Keratinocyte (primary cell): ENCODE data around the gene PIK3AP1. TPM values are rescaled to one million over a fixed set of nuclear protein-coding genes. Genes with fewer than 3 reads are reported as not detected.

ENCODE experiments used
- DNase-seq: peaks from one replicate; pipeline ENCODE4 v3.0.0-alpha.2; 2011; ENCODE audit warnings: low read depth, missing footprints, low spot score
- FAIRE-seq: peaks from 2 replicates; lab custom pipeline; 2011; peaks lifted over from hg19 to GRCh38; lab: Jason Lieb, UNC
- H2AFZ ChIP-seq: 2 replicates; pipeline ENCODE4 v1.6.0; 2012; ENCODE audit warnings: low read length, control low read depth, inconsistent platforms; ENCODE audit not compliant: control insufficient read depth
- H3K27ac ChIP-seq: 2 replicates; pipeline ENCODE4 v1.5.1; 2011; ENCODE audit warnings: low read length; ENCODE audit not compliant: control insufficient read depth, insufficient read depth
- H3K27me3 ChIP-seq: 3 replicates; pipeline ENCODE4 v1.6.0; 2011; ENCODE audit warnings: low read length; ENCODE audit not compliant: control insufficient read depth, insufficient read depth; ENCODE audit errors: extremely low read depth
- H3K36me3 ChIP-seq, 2 experiments: 2 replicates in 1 of 2; 3 replicates in 1 of 2; pipeline ENCODE4 v1.5.1; 2011; ENCODE audit warnings: low read length in 2 of 2, mild to moderate bottlenecking in 1 of 2; ENCODE audit not compliant: control insufficient read depth in 2 of 2, insufficient read depth in 2 of 2; ENCODE audit errors: extremely low read depth in 1 of 2
- H3K4me1 ChIP-seq: 3 replicates; pipeline ENCODE4 v1.5.1; 2011; ENCODE audit warnings: low read length; ENCODE audit not compliant: control insufficient read depth, insufficient read depth; ENCODE audit errors: extremely low read depth
- H3K4me2 ChIP-seq: 3 replicates; pipeline ENCODE4 v1.6.0; 2011; ENCODE audit warnings: low read depth, low read length; ENCODE audit not compliant: control insufficient read depth, insufficient read depth; ENCODE audit errors: extremely low read depth
- H3K4me3 ChIP-seq, 3 experiments: fragments of 200-600 bp in 1 of 3; sonication (generic) in 1 of 3; 2 replicates in 2 of 3; 3 replicates in 1 of 3; pipeline ENCODE4 v1.5.1; 2011 to 2016; ENCODE audit warnings: low read length in 3 of 3, mild to moderate bottlenecking in 3 of 3, control low read depth in 2 of 3, inconsistent platforms in 1 of 3, low read depth in 1 of 3, mixed read lengths in 1 of 3, mixed run types in 1 of 3, moderate library complexity in 1 of 3; ENCODE audit not compliant: control insufficient read depth in 2 of 3, insufficient read depth in 2 of 3; ENCODE audit errors: extremely low read depth in 1 of 3
- H3K79me2 ChIP-seq: 2 replicates; pipeline ENCODE4 v1.6.0; 2012; ENCODE audit warnings: low read length; ENCODE audit not compliant: control insufficient read depth, insufficient read depth
- H3K9ac ChIP-seq: 3 replicates; pipeline ENCODE4 v1.6.0; 2011; ENCODE audit warnings: low read length; ENCODE audit not compliant: control insufficient read depth, insufficient read depth; ENCODE audit errors: extremely low read depth
- H3K9me1 ChIP-seq: 3 replicates; pipeline ENCODE4 v1.6.0; 2011; ENCODE audit warnings: low read length; ENCODE audit not compliant: control insufficient read depth, insufficient read depth; ENCODE audit errors: extremely low read depth
- H3K9me3 ChIP-seq: 2 replicates; pipeline ENCODE4 v1.5.1; 2012; ENCODE audit warnings: low read depth, low read length; ENCODE audit not compliant: control insufficient read depth
- H4K20me1 ChIP-seq: 3 replicates; pipeline ENCODE4 v1.6.0; 2011; ENCODE audit warnings: low read length; ENCODE audit not compliant: control insufficient read depth, insufficient read depth; ENCODE audit errors: extremely low read depth
- CTCF ChIP-seq, 3 experiments: IDR thresholded peaks in 1 of 3; conservative IDR thresholded peaks in 1 of 3; optimal IDR thresholded peaks in 1 of 3; 2 replicates in 2 of 3; 3 replicates in 1 of 3; pipeline versions ENCODE3 to v1.5.1; 2011; ENCODE audit warnings: low read length in 3 of 3, mild to moderate bottlenecking in 3 of 3, moderate library complexity in 2 of 3, control low read depth in 1 of 3, inconsistent platforms in 1 of 3; ENCODE audit not compliant: insufficient read depth in 2 of 3; ENCODE audit errors: extremely low read depth in 1 of 3
- EZH2 ChIP-seq: IDR thresholded peaks from one replicate; pipeline ENCODE4 v1.6.1; 2012; ENCODE audit warnings: inconsistent platforms, mild to moderate bottlenecking, low read length, moderate library complexity
- dilution Hi-C: fragments of 300-500 bp; cut with MboI; formaldehyde crosslinking; loops from one replicate; pipeline ENCODE4 v1.7.0; 2020; ENCODE audit warnings: low sequenced_read_pairs; ENCODE audit not compliant: extremely low pct_ligation_motif_present
- polyA plus RNA-seq, 5 experiments: library from polyadenylated mRNA; depleted of rRNA in 3 of 5; stranded (reverse) in 3 of 5; stranded (forward) in 1 of 5; unstranded in 1 of 5; fragments of >200 nt; gene quantifications; 1 replicate in 1 of 5; 2 replicates in 3 of 5; 3 replicates in 1 of 5; pipeline versions ENCODE4 v1.2.1 to v1.2.3, GENCODE V29; 2011 to 2012; ENCODE audit warnings: missing spikeins in 2 of 5, low read depth in 1 of 5, low replicate concordance in 1 of 5

Gene PIK3AP1
- polyA plus RNA-seq, 1 donor (not counting 4 experiments of a cell fraction or from before 2014, with no cell fraction given) = not detected

GRCh38 chr10:96764425-96765060 lies 44.2 kb upstream of the PIK3AP1 start:
- Histone ChIP-seq H3K9ac (no peak overlapping the region), H3K27me3 (no peaks in the 10 kb centered on the region), H3K9me3 (no peaks in the 10 kb centered on the region), H2AFZ (no peak overlapping the region), H4K20me1 (no peaks in the 10 kb centered on the region), H3K27ac (no peak overlapping the region), H3K36me3 (no peaks in the 10 kb centered on the region), H3K79me2 (no peaks in the 10 kb centered on the region), H3K4me2 (no peak overlapping the region), H3K4me3 (no peak overlapping the region), H3K9me1 (no peaks in the 10 kb centered on the region), H3K4me1 (no peaks in the 10 kb centered on the region)
- TF ChIP-seq EZH2 (no peak), CTCF (optimal IDR thresholded peaks at IDR 0.05 in 1 of 3, IDR thresholded peaks at IDR 0.05 in 1 of 3, conservative IDR thresholded peaks at IDR 0.05 in 1 of 3; ENCODE audit: extremely low read depth in 1 of 3, insufficient read depth in 2 of 3, low read length in 3 of 3) (no peak)
- FAIRE-seq (no peak), DNase-seq (no peak)
- dilution Hi-C loops = no loop called here

- Histone ChIP-seq H3K4me2 (no peak overlapping the region), H3K27me3 (no peaks in the 10 kb centered on the region), H3K36me3 (no peaks in the 10 kb centered on the region), H3K9me1 (no peaks in the 10 kb centered on the region), H2AFZ (no peak overlapping the region), H3K4me1 (no peaks in the 10 kb centered on the region), H3K27ac (no peak overlapping the region), H4K20me1 (no peaks in the 10 kb centered on the region), H3K9me3 (no peaks in the 10 kb centered on the region), H3K79me2 (no peaks in the 10 kb centered on the region), H3K9ac (no peak overlapping the region), H3K4me3 (no peak overlapping the region)
- TF ChIP-seq EZH2 (no peak), CTCF (optimal IDR thresholded peaks at IDR 0.05 in 1 of 3, IDR thresholded peaks at IDR 0.05 in 1 of 3, conservative IDR thresholded peaks at IDR 0.05 in 1 of 3; ENCODE audit: extremely low read depth in 1 of 3, insufficient read depth in 2 of 3, low read length in 3 of 3) (no peak)
- FAIRE-seq (no peak), DNase-seq (no peak)
- dilution Hi-C loops = no loop called here
These were observed 38.1 kb upstream of the PIK3AP1 start for GRCh38 chr10:96758423-96758822.
